GM23338 (cell line): Measurements from ENCODE around the gene EIF4A2.

ENCODE experiments used
- CREB1 ChIP-seq: fragments of 250-450 bp; sonication (Bioruptor Pico); IDR thresholded peaks from 2 replicates; pipeline ENCODE4 v1.5.0; 2020; ENCODE audit warnings: low read depth, mild to moderate bottlenecking, moderate library complexity
- EZH2 ChIP-seq: fragments of 200-600 bp; sonication (generic); IDR thresholded peaks from one replicate; pipeline ENCODE4 v1.8.0; 2017; ENCODE audit warnings: antibody characterized with exemption, mild to moderate bottlenecking, low read depth; ENCODE audit not compliant: unreplicated experiment
- POLR2AphosphoS5 ChIP-seq: IDR thresholded peaks from 2 replicates; pipeline ENCODE4 v1.6.1; 2016; ENCODE audit warnings: antibody characterized with exemption, low read depth
- TF ChIP-seq, protein P1 (sequence below), 2 experiments: fragments of 200-600 bp in 1 of 2; sonication (generic) in 1 of 2; conservative IDR thresholded peaks; 2 replicates each; pipeline versions ENCODE4 v1.5.1 to v1.6.1; 2016 to 2017; ENCODE audit warnings: antibody characterized with exemption in 2 of 2, low read depth in 2 of 2, mild to moderate bottlenecking in 2 of 2, moderate library complexity in 1 of 2
- TF ChIP-seq, protein P2 (sequence below): IDR thresholded peaks from one replicate; pipeline ENCODE4 v1.6.1; 2018; ENCODE audit warnings: antibody characterized with exemption; ENCODE audit not compliant: unreplicated experiment

DNA sequence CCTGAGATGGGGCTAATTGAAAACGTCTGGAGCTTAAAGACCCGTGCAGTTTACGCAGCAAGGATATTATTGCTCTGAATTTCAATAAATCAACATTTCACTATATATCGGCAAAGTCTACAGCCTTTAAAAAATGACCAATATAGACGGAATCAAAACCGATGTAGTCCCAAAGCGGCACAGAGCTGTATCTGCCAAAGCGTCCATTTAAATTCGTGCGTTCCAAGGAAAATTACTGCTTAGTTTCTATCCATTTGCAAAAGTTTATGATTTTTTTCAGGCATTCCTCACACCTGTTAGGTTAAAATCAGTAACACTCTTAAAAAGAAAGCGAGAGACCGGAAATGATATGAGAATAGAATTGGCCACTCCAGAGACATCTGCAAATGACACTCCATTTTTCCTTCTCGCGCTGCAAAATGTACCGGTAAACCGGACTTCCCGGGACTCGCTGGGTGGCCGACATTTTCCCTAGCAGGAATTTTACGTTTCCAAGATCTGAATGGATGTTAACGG is 777 bp upstream of the EIF4A2 start:
- TF ChIP-seq, protein P1, sequence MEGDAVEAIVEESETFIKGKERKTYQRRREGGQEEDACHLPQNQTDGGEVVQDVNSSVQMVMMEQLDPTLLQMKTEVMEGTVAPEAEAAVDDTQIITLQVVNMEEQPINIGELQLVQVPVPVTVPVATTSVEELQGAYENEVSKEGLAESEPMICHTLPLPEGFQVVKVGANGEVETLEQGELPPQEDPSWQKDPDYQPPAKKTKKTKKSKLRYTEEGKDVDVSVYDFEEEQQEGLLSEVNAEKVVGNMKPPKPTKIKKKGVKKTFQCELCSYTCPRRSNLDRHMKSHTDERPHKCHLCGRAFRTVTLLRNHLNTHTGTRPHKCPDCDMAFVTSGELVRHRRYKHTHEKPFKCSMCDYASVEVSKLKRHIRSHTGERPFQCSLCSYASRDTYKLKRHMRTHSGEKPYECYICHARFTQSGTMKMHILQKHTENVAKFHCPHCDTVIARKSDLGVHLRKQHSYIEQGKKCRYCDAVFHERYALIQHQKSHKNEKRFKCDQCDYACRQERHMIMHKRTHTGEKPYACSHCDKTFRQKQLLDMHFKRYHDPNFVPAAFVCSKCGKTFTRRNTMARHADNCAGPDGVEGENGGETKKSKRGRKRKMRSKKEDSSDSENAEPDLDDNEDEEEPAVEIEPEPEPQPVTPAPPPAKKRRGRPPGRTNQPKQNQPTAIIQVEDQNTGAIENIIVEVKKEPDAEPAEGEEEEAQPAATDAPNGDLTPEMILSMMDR (conservative IDR thresholded peaks at IDR 0.05; ENCODE audit: low read depth in 2 of 2): no peak
- TF ChIP-seq, protein P2, sequence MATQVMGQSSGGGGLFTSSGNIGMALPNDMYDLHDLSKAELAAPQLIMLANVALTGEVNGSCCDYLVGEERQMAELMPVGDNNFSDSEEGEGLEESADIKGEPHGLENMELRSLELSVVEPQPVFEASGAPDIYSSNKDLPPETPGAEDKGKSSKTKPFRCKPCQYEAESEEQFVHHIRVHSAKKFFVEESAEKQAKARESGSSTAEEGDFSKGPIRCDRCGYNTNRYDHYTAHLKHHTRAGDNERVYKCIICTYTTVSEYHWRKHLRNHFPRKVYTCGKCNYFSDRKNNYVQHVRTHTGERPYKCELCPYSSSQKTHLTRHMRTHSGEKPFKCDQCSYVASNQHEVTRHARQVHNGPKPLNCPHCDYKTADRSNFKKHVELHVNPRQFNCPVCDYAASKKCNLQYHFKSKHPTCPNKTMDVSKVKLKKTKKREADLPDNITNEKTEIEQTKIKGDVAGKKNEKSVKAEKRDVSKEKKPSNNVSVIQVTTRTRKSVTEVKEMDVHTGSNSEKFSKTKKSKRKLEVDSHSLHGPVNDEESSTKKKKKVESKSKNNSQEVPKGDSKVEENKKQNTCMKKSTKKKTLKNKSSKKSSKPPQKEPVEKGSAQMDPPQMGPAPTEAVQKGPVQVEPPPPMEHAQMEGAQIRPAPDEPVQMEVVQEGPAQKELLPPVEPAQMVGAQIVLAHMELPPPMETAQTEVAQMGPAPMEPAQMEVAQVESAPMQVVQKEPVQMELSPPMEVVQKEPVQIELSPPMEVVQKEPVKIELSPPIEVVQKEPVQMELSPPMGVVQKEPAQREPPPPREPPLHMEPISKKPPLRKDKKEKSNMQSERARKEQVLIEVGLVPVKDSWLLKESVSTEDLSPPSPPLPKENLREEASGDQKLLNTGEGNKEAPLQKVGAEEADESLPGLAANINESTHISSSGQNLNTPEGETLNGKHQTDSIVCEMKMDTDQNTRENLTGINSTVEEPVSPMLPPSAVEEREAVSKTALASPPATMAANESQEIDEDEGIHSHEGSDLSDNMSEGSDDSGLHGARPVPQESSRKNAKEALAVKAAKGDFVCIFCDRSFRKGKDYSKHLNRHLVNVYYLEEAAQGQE: no peak
- TF ChIP-seq CREB1: no peak
- no peak for TF ChIP-seq EZH2
- TF ChIP-seq POLR2AphosphoS5: no peak
